DND-41 (cell line): ENCODE measurements around the gene ERAP2.

Experiments used
- ATAC-seq: fragments of 200-7000 bp; cut with Tn5 transposase; 3 replicates; pipeline ENCODE4 v1.9.1; 2021; ENCODE audit warnings: low read depth; ENCODE audit not compliant: insufficient read depth
- DNase-seq: peaks from one replicate; pipeline ENCODE4 v3.0.0-alpha.2; 2020
- H2AFZ ChIP-seq: 2 replicates; pipeline ENCODE4 v1.6.0; 2012; ENCODE audit warnings: low read depth, low read length
- H3K27ac ChIP-seq: 2 replicates; pipeline ENCODE4 v1.5.1; 2012; ENCODE audit warnings: low read length, inconsistent platforms
- H3K27me3 ChIP-seq: fragments of 200-600 bp; sonication (generic); 2 replicates; pipeline ENCODE4 v1.6.0; 2012; ENCODE audit warnings: low read length, mild to moderate bottlenecking, inconsistent platforms; ENCODE audit not compliant: insufficient read depth, poor library complexity
- H3K36me3 ChIP-seq: 2 replicates; pipeline ENCODE4 v1.5.1; 2012; ENCODE audit warnings: low read length, inconsistent platforms; ENCODE audit not compliant: insufficient read depth
- H3K4me1 ChIP-seq: 2 replicates; pipeline ENCODE4 v1.5.1; 2012; ENCODE audit warnings: mild to moderate bottlenecking, low read length; ENCODE audit not compliant: insufficient read depth
- H3K4me2 ChIP-seq: 2 replicates; pipeline ENCODE4 v1.6.0; 2012; ENCODE audit warnings: mild to moderate bottlenecking, moderate library complexity, low read length, inconsistent platforms; ENCODE audit not compliant: insufficient read depth
- H3K4me3 ChIP-seq, 2 experiments: fragments of 200-600 bp in 1 of 2; shearing (Covaris generic) in 1 of 2; 2 replicates each; pipeline ENCODE4 v1.5.1; 2012 to 2016; ENCODE audit warnings: inconsistent platforms in 2 of 2, low read length in 2 of 2, mild to moderate bottlenecking in 2 of 2, low read depth in 1 of 2, moderate library complexity in 1 of 2
- H3K79me2 ChIP-seq: 2 replicates; pipeline ENCODE4 v1.6.0; 2012; ENCODE audit warnings: low read length, inconsistent platforms; ENCODE audit not compliant: insufficient read depth
- H3K9ac ChIP-seq: 2 replicates; pipeline ENCODE4 v1.6.0; 2012; ENCODE audit warnings: low read depth, mild to moderate bottlenecking, inconsistent platforms, low read length, moderate library complexity
- H3K9me3 ChIP-seq: 2 replicates; pipeline ENCODE4 v1.5.1; 2012; ENCODE audit warnings: low read length, moderate library complexity, mild to moderate bottlenecking, inconsistent platforms; ENCODE audit not compliant: insufficient read depth, severe bottlenecking
- H4K20me1 ChIP-seq: 2 replicates; pipeline ENCODE4 v1.6.0; 2012; ENCODE audit warnings: low read length; ENCODE audit not compliant: insufficient read depth
- EZH2 ChIP-seq: IDR thresholded peaks from 3 replicates; pipeline ENCODE4 v1.6.1; 2012; ENCODE audit warnings: borderline replicate concordance, low read depth, mild to moderate bottlenecking, moderate library complexity, low read length, inconsistent platforms; ENCODE audit not compliant: severe bottlenecking
- TF ChIP-seq, protein P1 (sequence below): IDR thresholded peaks from 2 replicates; pipeline ENCODE4 v1.5.1; 2012; ENCODE audit warnings: borderline replicate concordance, low read length, moderate library complexity, mild to moderate bottlenecking; ENCODE audit not compliant: poor library complexity, severe bottlenecking; ENCODE audit errors: extremely low read depth

Gene ERAP2

DNA sequence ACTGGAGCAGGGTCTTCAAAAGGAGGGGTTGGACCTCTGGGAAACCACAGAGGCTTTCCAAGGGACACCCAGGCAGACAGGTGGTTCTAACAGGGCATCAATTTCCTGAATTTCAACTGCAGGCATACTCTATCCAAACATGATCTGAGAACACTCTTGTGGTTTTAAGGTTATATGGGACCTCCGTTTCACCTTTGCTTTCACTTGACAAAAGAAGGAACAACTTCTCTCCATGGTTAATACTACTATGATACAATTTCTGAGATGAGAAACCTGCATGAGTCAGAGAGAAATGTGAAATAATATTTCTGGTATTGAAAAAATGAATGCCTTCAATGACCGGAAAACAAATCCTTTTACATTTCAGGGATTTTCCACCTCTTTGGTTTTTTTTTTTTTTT, 40.5 kb upstream of the ERAP2 start:
- Histone ChIP-seq H3K9ac (no peak overlapping the region), H3K4me1 (peaks cover 21% of the 10 kb centered on the region), H3K27me3 (no peaks in the 10 kb centered on the region), H3K4me3 (no peak overlapping the region), H3K27ac (peak overlapping the region; percentile 55), H4K20me1 (no peaks in the 10 kb centered on the region), H3K36me3 (no peaks in the 10 kb centered on the region), H3K79me2 (no peaks in the 10 kb centered on the region), H2AFZ (no peak overlapping the region), H3K4me2 (peak overlapping the region; percentile 39; the same call in 1 of the 2 replicates), H3K9me3 (no peaks in the 10 kb centered on the region)
- DNase-seq (peak; percentile 66), ATAC-seq (peak; percentile 88)
- TF ChIP-seq EZH2 = no peak
- TF ChIP-seq, protein P1, sequence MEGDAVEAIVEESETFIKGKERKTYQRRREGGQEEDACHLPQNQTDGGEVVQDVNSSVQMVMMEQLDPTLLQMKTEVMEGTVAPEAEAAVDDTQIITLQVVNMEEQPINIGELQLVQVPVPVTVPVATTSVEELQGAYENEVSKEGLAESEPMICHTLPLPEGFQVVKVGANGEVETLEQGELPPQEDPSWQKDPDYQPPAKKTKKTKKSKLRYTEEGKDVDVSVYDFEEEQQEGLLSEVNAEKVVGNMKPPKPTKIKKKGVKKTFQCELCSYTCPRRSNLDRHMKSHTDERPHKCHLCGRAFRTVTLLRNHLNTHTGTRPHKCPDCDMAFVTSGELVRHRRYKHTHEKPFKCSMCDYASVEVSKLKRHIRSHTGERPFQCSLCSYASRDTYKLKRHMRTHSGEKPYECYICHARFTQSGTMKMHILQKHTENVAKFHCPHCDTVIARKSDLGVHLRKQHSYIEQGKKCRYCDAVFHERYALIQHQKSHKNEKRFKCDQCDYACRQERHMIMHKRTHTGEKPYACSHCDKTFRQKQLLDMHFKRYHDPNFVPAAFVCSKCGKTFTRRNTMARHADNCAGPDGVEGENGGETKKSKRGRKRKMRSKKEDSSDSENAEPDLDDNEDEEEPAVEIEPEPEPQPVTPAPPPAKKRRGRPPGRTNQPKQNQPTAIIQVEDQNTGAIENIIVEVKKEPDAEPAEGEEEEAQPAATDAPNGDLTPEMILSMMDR = no peak

DNA sequence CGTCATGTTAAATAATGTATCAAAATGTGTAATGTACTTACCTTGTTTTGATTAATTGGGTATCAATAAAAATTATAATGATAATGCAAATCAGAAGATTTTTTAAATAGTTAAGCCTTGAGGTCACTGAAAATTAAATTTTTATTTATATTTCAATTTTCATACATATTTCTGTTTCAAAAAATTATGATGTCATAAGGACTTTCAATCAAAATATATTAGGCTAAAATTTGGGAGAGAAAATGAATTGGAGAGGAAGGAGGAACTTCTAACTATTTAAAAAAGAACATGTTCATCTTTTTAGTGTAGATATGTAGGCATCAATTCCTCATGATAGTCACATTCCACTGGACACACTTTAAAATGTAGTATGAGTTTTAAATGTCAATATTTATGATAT, 39.5 kb upstream of the ERAP2 start:
- no peak overlapping the region for H2AFZ ChIP-seq
- H4K20me1 ChIP-seq = no peaks in the 10 kb centered on the region
- TF ChIP-seq EZH2 = no peak
- TF ChIP-seq, protein P1 = no peak
- H3K27me3 ChIP-seq = no peaks in the 10 kb centered on the region
- ATAC-seq = no peak
- H3K4me3 ChIP-seq = no peak overlapping the region
- no peaks in the 10 kb centered on the region for H3K9me3 ChIP-seq
- H3K36me3 ChIP-seq = no peaks in the 10 kb centered on the region
- no peak overlapping the region for H3K9ac ChIP-seq
- H3K79me2 ChIP-seq = no peaks in the 10 kb centered on the region
- H3K27ac ChIP-seq = no peak overlapping the region
- DNase-seq = no peak
- H3K4me2 ChIP-seq = no peak overlapping the region
- H3K4me1 ChIP-seq = peaks cover 21% of the 10 kb centered on the region

DNA sequence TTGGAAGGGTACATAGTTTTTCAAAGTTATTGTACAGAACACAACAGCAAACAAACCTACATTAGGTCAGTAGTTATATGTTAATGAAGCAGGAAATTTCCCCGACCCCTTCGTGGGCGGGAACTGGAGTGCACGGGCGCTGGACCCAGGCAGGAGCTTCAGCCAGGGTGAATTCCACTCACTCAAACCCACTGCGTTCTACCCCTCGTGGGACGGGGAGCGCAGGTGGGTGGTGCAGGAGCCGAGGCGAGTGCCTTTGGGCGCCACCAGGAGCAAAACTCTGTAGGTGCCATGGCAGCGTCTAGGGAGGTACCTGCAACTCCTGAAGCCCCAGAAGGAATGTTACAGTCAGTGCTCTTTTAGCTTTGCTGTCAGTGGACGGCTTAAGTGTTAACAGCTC, 39.0 kb upstream of the ERAP2 start:
- no peak for TF ChIP-seq EZH2
- TF ChIP-seq, protein P1 = no peak
- Histone ChIP-seq H3K36me3 (no peaks in the 10 kb centered on the region), H3K4me3 (no peak overlapping the region), H3K9ac (no peak overlapping the region), H3K27ac (no peak overlapping the region), H4K20me1 (no peaks in the 10 kb centered on the region), H2AFZ (no peak overlapping the region), H3K4me2 (no peak overlapping the region), H3K27me3 (no peaks in the 10 kb centered on the region), H3K9me3 (no peaks in the 10 kb centered on the region), H3K79me2 (no peaks in the 10 kb centered on the region), H3K4me1 (peaks cover 21% of the 10 kb centered on the region)
- ATAC-seq (no peak), DNase-seq (no peak)
